Measurements from ENCODE around the gene NAALADL2.

- TF ChIP-seq CTCF (IDR thresholded peaks at IDR 0.05) (no peak), RAD21 (conservative IDR thresholded peaks at IDR 0.05 in 1 of 2, IDR thresholded peaks at IDR 0.05 in 1 of 2) (no peak)
Measured at GRCh38 chr3:175741951-175742350, 882.8 kb downstream of the NAALADL2 start.

All from A549 (cell line).